Posterior cingulate gyrus (tissue), 11 donors: ENCODE measurements around the gene KCNMA1.

Source experiments
- DNase-seq, 10 donors: peaks; one replicate each; pipeline versions ENCODE4 v3.0.0 to v3.0.0-alpha.2; 2020 to 2021; ENCODE audit warnings: mixed read lengths in 3 of 10
- intact Hi-C: fragments of 100-400 bp; cut with DNase I; formaldehyde crosslinking; loops from one replicate; pipeline ENCODE4 v1.15.1; 2023

Gene KCNMA1

GRCh38 chr10:77284797-77285196 is 352.8 kb downstream of the KCNMA1 start:
- intact Hi-C loops, result no loop called here
- no peak for DNase-seq

DNA sequence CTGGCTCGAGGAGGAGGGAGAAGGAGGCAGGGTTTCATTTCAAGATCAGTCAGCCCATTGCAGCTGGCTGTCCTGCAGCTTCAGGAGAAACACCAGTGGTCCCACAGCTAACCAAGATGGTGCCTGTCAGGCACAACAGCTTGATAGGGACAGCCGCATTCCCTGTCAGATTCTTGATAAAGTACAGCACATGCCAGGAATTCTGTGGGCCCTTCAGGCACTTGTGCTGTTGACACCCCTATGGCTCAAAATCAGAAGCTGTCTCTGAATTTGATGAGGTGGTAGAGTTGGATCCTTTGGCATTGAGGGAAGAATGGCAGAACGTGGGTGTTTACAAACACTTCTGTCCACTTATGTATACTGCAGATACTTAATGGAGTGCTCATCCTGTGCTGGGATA is 354.3 kb downstream of the KCNMA1 start:
- intact Hi-C loops, result no loop called here
- DNase-seq, result no peak

GRCh38 chr10:77282163-77282562 is 355.4 kb downstream of the KCNMA1 start:
- DNase-seq, result no peak
- intact Hi-C loops, result no loop called here

DNA sequence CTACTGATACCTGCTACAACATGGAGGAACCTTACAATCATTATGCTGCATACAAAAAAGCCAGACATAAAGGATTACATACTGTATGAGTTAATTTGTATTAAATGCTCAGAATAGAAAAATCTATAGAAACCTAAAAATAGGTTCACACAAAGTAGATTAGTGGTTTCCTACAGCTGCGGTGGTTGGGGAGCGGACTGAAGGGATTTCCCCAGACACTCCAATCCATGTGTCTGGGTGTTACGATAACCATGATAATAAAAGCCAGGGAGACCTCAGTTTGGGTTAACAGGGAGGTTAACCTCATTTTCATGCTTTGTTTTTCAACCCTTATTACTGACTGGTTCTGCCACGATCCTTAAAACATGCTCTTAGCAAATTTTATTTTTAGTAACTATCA is 355.9 kb downstream of the KCNMA1 start:
- intact Hi-C loops, result no loop called here
- DNase-seq, result no peak

DNA sequence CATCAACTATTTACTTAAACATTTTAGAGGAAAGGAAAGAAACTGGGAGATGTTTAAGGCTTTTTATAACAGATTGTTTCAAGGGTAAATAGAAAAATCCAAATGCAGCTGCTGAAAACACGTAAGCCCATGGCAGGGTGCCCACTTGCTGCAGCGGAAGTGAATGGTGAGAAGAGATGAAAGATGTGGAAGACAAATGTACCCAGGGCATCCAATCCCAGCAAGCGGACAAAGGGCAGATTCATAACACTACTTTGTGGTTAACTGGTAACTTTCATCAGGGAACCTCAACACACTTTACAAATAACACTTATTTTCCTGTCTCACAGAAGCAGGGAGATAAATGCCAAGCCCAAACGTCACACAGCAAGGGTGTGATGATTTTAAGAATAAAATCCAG is 358.4 kb downstream of the KCNMA1 start:
- intact Hi-C loops, result no loop called here
- peak in 6 of 10 donors; percentile 16 to 82 (median 37) for DNase-seq

- intact Hi-C loops, result no loop called here
- no peak for DNase-seq
These were observed 363.4 kb downstream of the KCNMA1 start for GRCh38 chr10:77274046-77274795.

- DNase-seq, result no peak
- intact Hi-C loops, result no loop called here
These were observed 368.4 kb downstream of the KCNMA1 start for GRCh38 chr10:77269163-77269562.

DNA sequence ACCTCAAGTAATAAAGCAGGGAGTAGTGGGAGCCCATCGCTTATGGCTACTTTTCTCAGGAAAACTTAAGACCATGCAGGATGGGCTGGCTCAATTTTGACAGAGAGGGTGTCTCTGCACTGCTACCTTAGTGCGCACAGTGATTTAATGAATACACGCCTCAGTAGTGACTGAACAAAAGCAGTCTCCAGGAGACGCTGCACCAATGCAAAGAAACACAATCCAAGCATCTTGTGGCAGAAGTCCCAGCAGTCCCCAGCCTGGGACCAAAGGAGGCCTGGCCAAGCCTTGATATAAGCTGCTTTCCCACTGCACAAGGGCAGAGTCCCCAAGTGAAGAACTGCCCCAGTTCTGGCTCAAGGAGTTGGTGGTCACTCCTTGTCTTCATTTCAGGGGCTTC is 368.9 kb downstream of the KCNMA1 start:
- intact Hi-C loops, result no loop called here
- peak in 1 of 10 donors; percentile 29 for DNase-seq

DNA sequence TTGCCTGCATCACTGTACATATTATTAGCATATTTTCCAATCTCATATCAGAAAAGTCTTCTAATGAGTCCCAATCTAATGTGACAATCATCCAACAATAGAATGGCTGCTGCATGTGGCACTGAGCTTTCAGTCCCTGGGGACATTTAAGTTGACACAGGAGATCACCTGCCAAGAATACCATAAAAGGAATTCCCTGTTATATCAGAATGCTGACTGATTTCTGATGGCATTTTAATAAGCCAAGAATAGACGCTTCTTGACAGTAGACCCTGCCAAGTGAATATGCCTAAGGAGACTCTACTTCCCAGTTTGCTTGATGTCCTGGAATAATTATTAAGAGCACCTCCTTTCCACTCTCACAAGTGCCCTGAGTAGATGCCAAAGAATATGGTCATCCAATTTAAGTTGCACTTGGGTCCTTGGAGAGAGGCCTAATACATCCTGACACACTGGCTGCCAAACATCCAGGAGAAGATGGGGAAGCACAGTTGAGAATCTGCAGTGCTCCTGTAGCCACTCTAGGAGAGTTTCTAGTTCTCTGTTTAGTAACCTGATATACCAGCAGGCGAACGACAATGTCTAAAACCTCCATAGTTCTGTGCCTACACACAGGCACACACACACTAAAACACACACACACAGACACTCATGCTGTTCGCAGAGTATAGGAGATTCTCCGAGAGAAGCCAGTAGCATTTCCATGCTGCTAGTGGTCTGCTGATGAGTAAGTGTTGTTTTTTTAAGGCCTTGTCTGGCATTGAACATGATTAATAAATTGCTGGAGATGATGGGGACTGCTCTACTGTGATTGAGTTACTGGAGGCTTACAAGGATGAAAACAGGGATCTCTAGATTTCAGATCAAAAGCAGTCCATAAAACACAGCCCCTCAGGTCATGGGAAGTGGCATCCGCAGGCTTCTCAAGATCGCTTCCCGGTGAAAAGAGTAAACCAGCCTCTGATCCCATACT is 369.6 kb downstream of the KCNMA1 start:
- no peak for DNase-seq
- intact Hi-C loops, result no loop called here

GRCh38 chr10:77266242-77266641 is 371.4 kb downstream of the KCNMA1 start:
- intact Hi-C loops, result no loop called here
- no peak for DNase-seq

DNA sequence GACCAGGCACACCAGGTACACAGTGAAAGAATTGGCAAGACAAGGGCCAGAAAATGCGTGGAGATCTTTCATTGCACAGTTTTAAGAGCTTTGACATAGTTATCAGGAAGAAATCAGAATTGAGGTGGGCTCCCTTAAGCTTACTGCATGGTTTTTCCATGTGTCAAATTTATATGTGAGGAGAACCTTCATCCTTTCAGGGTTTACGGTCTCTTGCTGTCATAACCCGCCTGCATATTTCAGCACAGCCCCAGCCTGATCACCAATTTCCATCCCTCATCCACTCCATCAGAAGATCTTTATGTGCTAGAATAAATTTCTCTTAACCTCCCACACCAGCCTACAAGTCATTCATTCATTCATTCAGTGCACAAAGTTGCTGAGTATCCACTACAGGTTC is 373.1 kb downstream of the KCNMA1 start:
- intact Hi-C loops, result no loop called here
- DNase-seq, result no peak

DNA sequence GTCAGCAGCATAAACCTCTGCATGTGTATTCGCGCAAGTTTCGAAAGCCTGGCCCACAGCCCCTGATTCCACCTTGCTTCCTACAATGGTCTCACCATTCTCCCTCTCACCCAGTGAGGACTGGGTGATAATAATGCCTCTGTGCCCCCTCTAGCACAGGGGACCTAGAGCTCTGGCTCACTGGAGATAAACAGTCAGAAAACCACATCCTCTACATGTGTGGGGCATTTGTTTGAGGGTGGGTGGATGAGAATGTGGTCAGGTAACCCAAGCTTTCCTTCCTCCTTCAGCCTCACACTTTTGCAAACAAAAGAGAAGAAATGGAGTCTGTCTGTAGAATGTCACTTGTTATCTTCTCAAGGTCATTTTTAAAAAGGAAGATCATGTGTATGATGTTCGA is 373.5 kb downstream of the KCNMA1 start:
- intact Hi-C loops, result no loop called here
- DNase-seq, result no peak

DNA sequence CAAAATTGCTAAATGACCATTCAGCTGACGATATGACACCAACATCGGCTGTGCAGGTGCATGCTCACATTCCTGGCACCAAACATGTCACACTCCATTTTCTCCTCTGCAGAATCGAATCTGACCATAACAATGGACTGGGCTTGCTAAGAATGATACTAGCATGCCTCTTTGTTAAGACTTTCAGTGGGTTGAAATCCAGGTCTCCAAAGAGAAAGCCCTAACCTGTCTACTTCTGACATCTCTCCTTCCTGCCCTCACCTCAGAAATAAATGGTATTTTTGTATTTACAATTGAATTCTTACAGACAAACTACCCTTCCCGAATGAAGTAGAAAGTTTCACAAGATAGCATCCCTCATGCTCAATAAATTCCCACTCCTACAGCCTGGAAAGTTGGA is 373.9 kb downstream of the KCNMA1 start:
- intact Hi-C loops, result no loop called here
- DNase-seq, result no peak

DNA sequence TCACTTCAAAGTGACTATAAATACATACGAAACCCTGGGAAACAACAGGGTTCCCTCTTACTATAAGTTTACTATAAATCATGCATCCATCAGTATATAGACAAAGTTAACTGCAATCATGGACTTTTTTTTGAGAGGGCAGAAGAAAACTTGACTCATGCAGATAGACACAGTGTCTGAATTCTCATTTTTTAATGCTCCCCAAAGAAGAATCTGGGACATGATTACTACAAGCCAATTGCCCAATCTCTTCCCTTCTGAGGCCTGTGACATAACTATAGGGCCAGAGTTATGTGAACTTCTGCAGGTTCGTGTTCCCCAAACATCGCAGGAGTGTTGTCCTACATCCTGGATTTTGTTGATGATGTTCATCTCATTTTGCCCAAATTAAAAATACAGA is 376.5 kb downstream of the KCNMA1 start:
- intact Hi-C loops, result no loop called here
- DNase-seq, result no peak

GRCh38 chr10:77259171-77259874 is 378.3 kb downstream of the KCNMA1 start:
- no peak for DNase-seq
- intact Hi-C loops, result no loop called here

DNA sequence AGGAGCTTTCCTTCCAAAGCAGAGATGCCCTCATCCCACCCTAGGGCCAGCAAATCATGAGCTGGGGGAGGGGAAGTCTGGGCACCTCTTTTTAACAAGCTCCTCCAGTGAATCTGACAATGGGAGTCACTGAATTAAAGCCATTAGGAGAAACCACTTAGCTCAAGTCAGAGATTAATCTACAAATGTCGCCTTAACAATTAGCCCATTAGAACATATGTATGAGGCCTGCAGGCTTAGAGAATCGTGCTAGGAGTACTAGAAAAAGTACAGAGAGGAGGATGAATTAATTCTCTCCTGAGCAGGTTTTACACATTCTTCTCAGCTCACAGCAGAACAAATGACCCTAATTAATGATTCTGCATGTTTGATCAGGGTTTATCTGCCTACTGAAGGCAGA is 381.3 kb downstream of the KCNMA1 start:
- no peak for DNase-seq
- intact Hi-C loops, result no loop called here

DNA sequence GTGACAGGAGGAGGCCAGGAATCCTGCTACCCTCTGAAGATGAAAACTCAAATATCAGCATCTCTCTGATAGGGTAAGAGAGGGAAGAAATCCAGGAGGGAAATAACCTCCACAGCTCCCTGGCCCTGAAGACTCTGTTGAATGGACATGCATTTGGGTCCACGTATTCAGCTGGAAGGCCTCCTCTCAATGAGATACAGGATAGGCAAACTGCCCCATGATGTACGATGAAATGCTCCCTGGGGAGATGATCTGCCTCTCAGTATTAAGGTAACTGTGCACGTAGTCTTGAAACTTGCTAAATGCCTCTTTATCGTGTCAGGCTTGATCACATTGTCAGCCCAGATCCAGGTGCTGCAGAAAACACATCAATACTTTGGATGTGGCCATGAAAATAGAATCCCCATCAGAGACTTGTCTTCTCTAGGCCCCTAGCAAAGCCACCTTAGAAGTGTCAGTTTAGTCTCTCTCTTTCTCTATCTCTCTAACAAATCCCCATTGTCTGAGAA is 384.0 kb downstream of the KCNMA1 start:
- intact Hi-C loops, result no loop called here
- no peak for DNase-seq

DNA sequence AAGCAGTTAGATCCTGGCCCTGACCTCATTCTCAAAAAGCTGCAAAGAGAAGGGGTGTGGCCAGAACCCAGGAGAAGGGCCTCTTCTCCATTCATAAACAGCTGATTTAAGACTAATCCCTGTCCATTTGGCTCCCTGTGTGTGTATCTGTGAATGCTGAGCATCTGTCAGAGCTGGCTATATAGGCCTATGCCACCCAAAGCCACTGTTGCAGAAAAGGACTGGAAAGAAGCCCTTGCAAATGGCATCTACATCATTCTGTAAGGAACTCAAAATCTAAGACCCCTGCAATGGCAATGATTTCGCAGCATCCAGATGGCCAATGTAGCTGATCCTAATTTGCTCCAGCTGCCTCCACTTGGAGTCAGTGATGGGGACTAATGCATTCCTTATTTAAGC is 384.5 kb downstream of the KCNMA1 start:
- DNase-seq, result no peak
- intact Hi-C loops, result no loop called here

GRCh38 chr10:77252380-77253146 is 385.0 kb downstream of the KCNMA1 start:
- no peak for DNase-seq
- intact Hi-C loops, result no loop called here
